Measurements from ENCODE around the gene MRPL47.

The MRPL47 gene

DNA sequence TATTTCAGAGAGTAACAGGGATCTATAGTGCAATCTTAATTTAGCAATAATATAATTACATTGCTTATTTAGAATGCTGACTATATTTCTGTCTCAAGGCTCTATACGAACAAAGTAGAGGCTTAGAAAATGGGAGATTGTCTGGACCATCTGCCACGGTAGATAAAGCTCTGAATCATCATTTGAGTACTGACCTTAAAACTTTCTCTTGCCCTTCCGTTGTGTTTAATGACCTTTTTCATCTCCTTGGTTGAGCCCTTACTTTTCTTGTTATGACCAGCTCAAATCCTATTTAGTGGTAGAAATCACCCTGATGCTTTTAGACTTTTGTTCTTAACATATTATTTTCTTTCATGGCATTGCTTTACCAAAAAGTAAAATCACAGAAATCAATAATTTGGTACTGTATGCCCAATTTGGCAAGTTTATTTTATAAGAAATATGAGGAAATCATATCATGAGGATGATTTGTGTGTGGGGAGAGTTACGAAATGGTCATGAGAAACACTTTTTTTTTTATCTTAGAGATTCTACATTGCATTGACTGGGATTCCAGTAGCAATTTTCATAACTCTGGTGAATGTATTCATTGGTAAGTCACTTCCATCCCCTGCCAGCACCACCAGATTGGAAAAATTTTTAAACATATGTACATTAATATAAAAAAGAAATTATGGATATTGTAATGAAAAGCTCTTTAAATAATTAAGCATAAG is 11.2 kb upstream of the MRPL47 start:
- no peak for TF ChIP-seq CREB1 (IDR thresholded peaks at IDR 0.05; ENCODE audit: low read depth)
- no peak for TF ChIP-seq TCF12 (IDR thresholded peaks at IDR 0.05; ENCODE audit: low read depth)
- TF ChIP-seq EGR1 (IDR thresholded peaks at IDR 0.05), result no peak
- no peak for TF ChIP-seq RAD21 (IDR thresholded peaks at IDR 0.05; ENCODE audit: low read depth)
- no peak for TF ChIP-seq ZBTB7A (IDR thresholded peaks at IDR 0.05; ENCODE audit: low read depth)
- TF ChIP-seq USF1 (IDR thresholded peaks at IDR 0.05), result no peak
- TF ChIP-seq, protein P1, sequence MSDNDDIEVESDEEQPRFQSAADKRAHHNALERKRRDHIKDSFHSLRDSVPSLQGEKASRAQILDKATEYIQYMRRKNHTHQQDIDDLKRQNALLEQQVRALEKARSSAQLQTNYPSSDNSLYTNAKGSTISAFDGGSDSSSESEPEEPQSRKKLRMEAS (IDR thresholded peaks at IDR 0.05), result no peak

DNA sequence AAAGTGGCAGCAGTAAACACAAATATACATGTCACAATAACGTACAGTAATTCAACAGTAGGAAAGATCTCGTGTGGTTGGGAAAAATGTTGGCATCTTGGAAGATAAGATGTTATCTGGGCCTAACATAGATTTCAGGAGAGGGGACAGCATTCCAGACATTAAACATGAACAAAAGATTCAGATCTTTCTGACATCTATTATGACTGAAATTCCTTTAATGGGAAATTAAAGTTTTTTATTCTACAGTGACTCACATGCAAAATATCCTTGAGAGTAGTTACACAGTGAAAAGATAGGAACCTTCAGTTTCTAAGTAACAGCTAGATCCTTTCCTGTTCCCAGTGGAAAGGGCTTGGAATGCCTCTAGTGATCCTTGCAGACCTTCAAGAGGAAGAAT is 9.4 kb upstream of the MRPL47 start:
- no peak for TF ChIP-seq YY1 (IDR thresholded peaks at IDR 0.05; ENCODE audit: low read depth)
- TF ChIP-seq NFIC (IDR thresholded peaks at IDR 0.05), result no peak
- no peak for TF ChIP-seq EGR1 (IDR thresholded peaks at IDR 0.05)
- TF ChIP-seq RAD21 (IDR thresholded peaks at IDR 0.05; ENCODE audit: low read depth), result no peak
- no peak for TF ChIP-seq USF1 (IDR thresholded peaks at IDR 0.05)
- no peak for TF ChIP-seq TAF1 (IDR thresholded peaks at IDR 0.05; ENCODE audit: low read depth)

DNA sequence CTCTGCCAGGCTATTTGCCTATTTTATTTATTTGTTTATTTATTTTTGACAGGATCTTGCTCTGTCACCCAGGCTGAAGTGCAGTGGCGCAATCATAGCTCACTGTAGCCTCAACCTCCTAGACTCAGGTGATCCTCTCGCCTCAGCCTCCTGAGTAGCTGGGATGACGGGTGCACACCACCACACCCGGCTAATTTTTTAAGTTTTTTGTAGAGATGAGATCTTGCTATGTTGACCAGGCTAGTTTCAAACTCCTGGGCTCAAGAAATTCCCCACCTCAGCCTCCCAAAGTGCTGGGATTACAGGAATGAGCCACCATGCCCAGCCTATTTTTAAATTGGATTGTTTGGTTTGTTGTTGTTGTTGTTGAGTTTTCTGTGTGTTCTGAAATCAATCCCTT is 5.6 kb upstream of the MRPL47 start:
- TF ChIP-seq CEBPB (IDR thresholded peaks at IDR 0.05) (no peak), TEAD4 (IDR thresholded peaks at IDR 0.05) (no peak), RAD21 (IDR thresholded peaks at IDR 0.05; ENCODE audit: low read depth) (no peak), TCF12 (IDR thresholded peaks at IDR 0.05; ENCODE audit: low read depth) (no peak), EP300 (IDR thresholded peaks at IDR 0.05; ENCODE audit: borderline replicate concordance) (no peak), EGR1 (IDR thresholded peaks at IDR 0.05) (no peak), ZBTB7A (IDR thresholded peaks at IDR 0.05; ENCODE audit: low read depth) (no peak), USF1 (IDR thresholded peaks at IDR 0.05) (no peak), TAF1 (IDR thresholded peaks at IDR 0.05; ENCODE audit: low read depth) (no peak), FOXM1 (IDR thresholded peaks at IDR 0.05; ENCODE audit: borderline replicate concordance, low read depth) (no peak), YY1 (IDR thresholded peaks at IDR 0.05; ENCODE audit: low read depth) (no peak), NFIC (IDR thresholded peaks at IDR 0.05) (no peak)
- TF ChIP-seq, protein P2, sequence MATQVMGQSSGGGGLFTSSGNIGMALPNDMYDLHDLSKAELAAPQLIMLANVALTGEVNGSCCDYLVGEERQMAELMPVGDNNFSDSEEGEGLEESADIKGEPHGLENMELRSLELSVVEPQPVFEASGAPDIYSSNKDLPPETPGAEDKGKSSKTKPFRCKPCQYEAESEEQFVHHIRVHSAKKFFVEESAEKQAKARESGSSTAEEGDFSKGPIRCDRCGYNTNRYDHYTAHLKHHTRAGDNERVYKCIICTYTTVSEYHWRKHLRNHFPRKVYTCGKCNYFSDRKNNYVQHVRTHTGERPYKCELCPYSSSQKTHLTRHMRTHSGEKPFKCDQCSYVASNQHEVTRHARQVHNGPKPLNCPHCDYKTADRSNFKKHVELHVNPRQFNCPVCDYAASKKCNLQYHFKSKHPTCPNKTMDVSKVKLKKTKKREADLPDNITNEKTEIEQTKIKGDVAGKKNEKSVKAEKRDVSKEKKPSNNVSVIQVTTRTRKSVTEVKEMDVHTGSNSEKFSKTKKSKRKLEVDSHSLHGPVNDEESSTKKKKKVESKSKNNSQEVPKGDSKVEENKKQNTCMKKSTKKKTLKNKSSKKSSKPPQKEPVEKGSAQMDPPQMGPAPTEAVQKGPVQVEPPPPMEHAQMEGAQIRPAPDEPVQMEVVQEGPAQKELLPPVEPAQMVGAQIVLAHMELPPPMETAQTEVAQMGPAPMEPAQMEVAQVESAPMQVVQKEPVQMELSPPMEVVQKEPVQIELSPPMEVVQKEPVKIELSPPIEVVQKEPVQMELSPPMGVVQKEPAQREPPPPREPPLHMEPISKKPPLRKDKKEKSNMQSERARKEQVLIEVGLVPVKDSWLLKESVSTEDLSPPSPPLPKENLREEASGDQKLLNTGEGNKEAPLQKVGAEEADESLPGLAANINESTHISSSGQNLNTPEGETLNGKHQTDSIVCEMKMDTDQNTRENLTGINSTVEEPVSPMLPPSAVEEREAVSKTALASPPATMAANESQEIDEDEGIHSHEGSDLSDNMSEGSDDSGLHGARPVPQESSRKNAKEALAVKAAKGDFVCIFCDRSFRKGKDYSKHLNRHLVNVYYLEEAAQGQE (IDR thresholded peaks at IDR 0.05; ENCODE audit: low read depth), result no peak

DNA sequence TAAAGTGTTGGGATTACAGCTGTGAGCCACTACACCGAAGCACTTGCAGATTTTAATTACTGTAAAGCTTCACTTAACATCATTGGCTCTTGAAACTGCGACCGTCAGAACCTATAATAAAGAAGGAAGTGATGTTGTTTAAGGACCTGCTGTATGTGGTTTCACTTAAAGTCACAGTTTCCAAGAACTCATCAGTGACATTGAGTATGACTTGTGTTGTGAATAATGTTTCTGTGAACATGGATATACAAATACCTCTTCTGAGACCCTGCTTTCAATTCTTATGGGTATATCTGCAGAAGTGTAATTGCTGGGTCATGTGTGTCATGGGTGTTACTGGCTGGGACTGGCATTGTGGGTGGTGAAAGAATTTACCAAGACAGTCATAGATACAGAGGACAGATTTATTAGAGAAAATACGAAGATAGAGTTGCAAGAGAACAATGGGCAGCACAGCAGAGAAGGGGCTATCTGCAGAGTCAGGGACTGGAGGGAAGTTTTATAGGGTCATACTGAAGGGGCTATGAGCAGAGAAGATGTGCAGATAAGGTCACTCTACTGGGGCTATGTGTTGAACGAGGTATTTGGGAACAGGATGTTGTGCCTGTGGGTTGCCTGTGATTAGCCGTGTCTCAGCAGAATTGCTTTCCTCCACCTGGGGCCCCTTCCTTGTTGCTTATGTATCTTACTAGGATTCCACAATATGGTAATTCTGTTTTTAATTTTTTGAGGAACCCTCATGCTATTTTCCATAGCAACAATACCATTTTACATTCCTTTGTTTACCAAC is 4.7 kb upstream of the MRPL47 start:
- TF ChIP-seq ZBTB7A (IDR thresholded peaks at IDR 0.05; ENCODE audit: low read depth) (no peak), YY1 (IDR thresholded peaks at IDR 0.05; ENCODE audit: low read depth) (no peak), CEBPB (IDR thresholded peaks at IDR 0.05) (no peak)
- TF ChIP-seq, protein P1 (IDR thresholded peaks at IDR 0.05), result no peak

- TF ChIP-seq CEBPB (IDR thresholded peaks at IDR 0.05), result no peak
- TF ChIP-seq, protein P1 (IDR thresholded peaks at IDR 0.05), result no peak
- no peak for TF ChIP-seq ZBTB7A (IDR thresholded peaks at IDR 0.05; ENCODE audit: low read depth)
- TF ChIP-seq CREB1 (IDR thresholded peaks at IDR 0.05; ENCODE audit: low read depth), result no peak
These were observed 2.2 kb upstream of the MRPL47 start for GRCh38 chr3:179606534-179607085.

- TF ChIP-seq CEBPB (IDR thresholded peaks at IDR 0.05) (no peak), ZBTB7A (IDR thresholded peaks at IDR 0.05; ENCODE audit: low read depth) (no peak), EGR1 (IDR thresholded peaks at IDR 0.05) (no peak), TCF12 (IDR thresholded peaks at IDR 0.05; ENCODE audit: low read depth) (no peak), TEAD4 (IDR thresholded peaks at IDR 0.05) (no peak)
- TF ChIP-seq, protein P2 (IDR thresholded peaks at IDR 0.05; ENCODE audit: low read depth), result no peak
- TF ChIP-seq, protein P1 (IDR thresholded peaks at IDR 0.05), result no peak
These were observed 607 bp downstream of the MRPL47 start for GRCh38 chr3:179603831-179604230.

All from Ishikawa (cell line).